ENCODE data around the gene PTPRC.

The PTPRC gene

GRCh38 chr1:198606020-198606438, 32.8 kb upstream of the PTPRC start:
- 100% methylated on average over 3 of the region's 3 CpGs for WGBS (ENCODE audit: insufficient coverage)
- ChIA-PET CTCF (interaction anchor here (0.7 to 5.8 kb wide), 7 partner anchors 9 to 141 kb away, joined by 3 to 34 read pairs (median 3); no protein-coding TSS in a partner anchor), POLR2A (interaction anchor here (0.6 kb wide), 1 partner anchor 11 kb away, joined by 3 read pairs; no protein-coding TSS in a partner anchor)
- H3K4me1 ChIP-seq (ENCODE audit: control extremely low read depth in 1 of 4, control insufficient read depth in 4 of 4, insufficient read depth in 4 of 4, low read length in 3 of 4) = peaks cover 19 to 56% (median 38%) of the 10 kb centered on the region in 4 experiments
- H3K36me3 ChIP-seq (ENCODE audit: control insufficient read depth in 4 of 4, insufficient read depth in 4 of 4, low read length in 3 of 4) = no peaks in the 10 kb centered on the region
- H3K9me3 ChIP-seq (ENCODE audit: control extremely low read depth in 1 of 5, control insufficient read depth in 4 of 5, insufficient read depth in 2 of 5, low read depth in 1 of 5, low read length in 4 of 5) = no peaks in the 10 kb centered on the region
- H3K27me3 ChIP-seq (replicated peaks in 2 of 5; ENCODE audit: control insufficient read depth in 4 of 5, insufficient read depth in 5 of 5, low read length in 4 of 5) = no peaks in the 10 kb centered on the region
- DNase-seq = no peak
- peak overlapping the region in 3 of 7 experiments; percentile 12 to 31 (median 16) for H3K4me3 ChIP-seq (ENCODE audit: control insufficient read depth in 1 of 7, extremely low read depth in 1 of 7, insufficient read depth in 4 of 7, low read depth in 2 of 7, low read length in 6 of 7)
- peak overlapping the region in 1 of 2 experiments; percentile 59 for H3K27ac ChIP-seq (ENCODE audit: insufficient read depth in 1 of 2, low read depth in 1 of 2, low read length in 2 of 2, poor library complexity in 1 of 2, severe bottlenecking in 2 of 2)

DNA sequence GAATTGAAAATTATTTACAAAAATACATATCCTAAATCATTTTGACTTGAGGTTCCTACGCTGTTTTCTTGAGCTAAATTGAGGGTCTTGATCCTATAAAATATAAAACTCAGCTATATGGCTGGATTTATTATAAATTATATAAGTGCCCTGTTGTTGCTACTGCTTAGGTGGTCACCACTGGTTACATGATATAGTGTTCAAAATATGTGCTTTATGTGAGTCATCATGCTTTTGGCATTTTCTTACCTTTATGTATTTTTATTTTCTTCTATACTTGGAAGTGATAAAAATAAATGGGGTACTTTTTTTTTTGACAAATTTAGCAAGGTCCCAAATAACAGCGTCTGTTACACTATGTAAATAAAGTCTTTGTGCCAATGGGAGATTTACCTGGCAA, 31.1 kb upstream of the PTPRC start:
- ChIA-PET CTCF (interaction anchor here (5.8 kb wide), 1 partner anchor 13 kb away, joined by 34 read pairs; no protein-coding TSS in a partner anchor), POLR2A (interaction anchor here (0.9 kb wide), 1 partner anchor 15 kb away, joined by 3 read pairs; no protein-coding TSS in a partner anchor)
- Histone ChIP-seq H3K9me3 (ENCODE audit: control extremely low read depth in 1 of 5, control insufficient read depth in 4 of 5, insufficient read depth in 2 of 5, low read depth in 1 of 5, low read length in 4 of 5) (no peaks in the 10 kb centered on the region), H3K27me3 (replicated peaks in 2 of 5; ENCODE audit: control insufficient read depth in 4 of 5, insufficient read depth in 5 of 5, low read length in 4 of 5) (no peaks in the 10 kb centered on the region), H3K4me1 (ENCODE audit: control extremely low read depth in 1 of 4, control insufficient read depth in 4 of 4, insufficient read depth in 4 of 4, low read length in 3 of 4) (peaks cover 13 to 58% (median 35%) of the 10 kb centered on the region in 4 experiments), H3K27ac (ENCODE audit: insufficient read depth in 1 of 2, low read depth in 1 of 2, low read length in 2 of 2, poor library complexity in 1 of 2, severe bottlenecking in 2 of 2) (no peak overlapping the region), H3K36me3 (ENCODE audit: control insufficient read depth in 4 of 4, insufficient read depth in 4 of 4, low read length in 3 of 4) (no peaks in the 10 kb centered on the region), H3K4me3 (ENCODE audit: control insufficient read depth in 1 of 7, extremely low read depth in 1 of 7, insufficient read depth in 4 of 7, low read depth in 2 of 7, low read length in 6 of 7) (no peak overlapping the region)
- WGBS (ENCODE audit: insufficient coverage) = no CpG with 5 or more reads among the region's 2 CpGs
- no peak for DNase-seq

GRCh38 chr1:198610362-198610761, 28.5 kb upstream of the PTPRC start:
- no peaks in the 10 kb centered on the region for H3K27me3 ChIP-seq (replicated peaks in 2 of 5; ENCODE audit: control insufficient read depth in 4 of 5, insufficient read depth in 5 of 5, low read length in 4 of 5)
- H3K4me1 ChIP-seq (ENCODE audit: control extremely low read depth in 1 of 4, control insufficient read depth in 4 of 4, insufficient read depth in 4 of 4, low read length in 3 of 4) = peaks cover 5 to 44% (median 28%) of the 10 kb centered on the region in 4 experiments
- H3K27ac ChIP-seq (ENCODE audit: insufficient read depth in 1 of 2, low read depth in 1 of 2, low read length in 2 of 2, poor library complexity in 1 of 2, severe bottlenecking in 2 of 2) = peak overlapping the region in 1 of 2 experiments; percentile 39
- no peaks in the 10 kb centered on the region for H3K36me3 ChIP-seq (ENCODE audit: control insufficient read depth in 4 of 4, insufficient read depth in 4 of 4, low read length in 3 of 4)
- no peak for DNase-seq
- WGBS (ENCODE audit: insufficient coverage) = 20% methylated on average over 1 of the region's 1 CpG
- ChIA-PET POLR2A (interaction anchor here (0.5 to 0.6 kb wide), 2 partner anchors 48 to 192 kb away, joined by 3 to 4 read pairs; no protein-coding TSS in a partner anchor), CTCF (interaction anchor here (0.9 to 5.8 kb wide), 3 partner anchors 11 to 57 kb away, joined by 3 to 34 read pairs (median 3); no protein-coding TSS in a partner anchor)
- H3K4me3 ChIP-seq (ENCODE audit: control insufficient read depth in 1 of 7, extremely low read depth in 1 of 7, insufficient read depth in 4 of 7, low read depth in 2 of 7, low read length in 6 of 7) = no peak overlapping the region
- no peaks in the 10 kb centered on the region for H3K9me3 ChIP-seq (ENCODE audit: control extremely low read depth in 1 of 5, control insufficient read depth in 4 of 5, insufficient read depth in 2 of 5, low read depth in 1 of 5, low read length in 4 of 5)

- Histone ChIP-seq H3K36me3 (ENCODE audit: control insufficient read depth in 4 of 4, insufficient read depth in 4 of 4, low read length in 3 of 4) (no peaks in the 10 kb centered on the region), H3K27ac (ENCODE audit: insufficient read depth in 1 of 2, low read depth in 1 of 2, low read length in 2 of 2, poor library complexity in 1 of 2, severe bottlenecking in 2 of 2) (no peak overlapping the region), H3K27me3 (replicated peaks in 2 of 5; ENCODE audit: control insufficient read depth in 4 of 5, insufficient read depth in 5 of 5, low read length in 4 of 5) (no peaks in the 10 kb centered on the region), H3K4me3 (ENCODE audit: control insufficient read depth in 1 of 7, extremely low read depth in 1 of 7, insufficient read depth in 4 of 7, low read depth in 2 of 7, low read length in 6 of 7) (no peak overlapping the region), H3K9me3 (ENCODE audit: control extremely low read depth in 1 of 5, control insufficient read depth in 4 of 5, insufficient read depth in 2 of 5, low read depth in 1 of 5, low read length in 4 of 5) (no peaks in the 10 kb centered on the region), H3K4me1 (ENCODE audit: control extremely low read depth in 1 of 4, control insufficient read depth in 4 of 4, insufficient read depth in 4 of 4, low read length in 3 of 4) (peaks cover 5 to 36% (median 21%) of the 10 kb centered on the region in 4 experiments)
- ChIA-PET CTCF (interaction anchor here (0.8 to 5.8 kb wide), 4 partner anchors 10 to 66 kb away, joined by 3 to 34 read pairs (median 3); no protein-coding TSS in a partner anchor), POLR2A (no interaction called here)
- DNase-seq = no peak
- 96% methylated on average over 4 of the region's 5 CpGs for WGBS (ENCODE audit: insufficient coverage)
Observed at GRCh38 chr1:198611219-198611618, 27.6 kb upstream of the PTPRC start.

DNA sequence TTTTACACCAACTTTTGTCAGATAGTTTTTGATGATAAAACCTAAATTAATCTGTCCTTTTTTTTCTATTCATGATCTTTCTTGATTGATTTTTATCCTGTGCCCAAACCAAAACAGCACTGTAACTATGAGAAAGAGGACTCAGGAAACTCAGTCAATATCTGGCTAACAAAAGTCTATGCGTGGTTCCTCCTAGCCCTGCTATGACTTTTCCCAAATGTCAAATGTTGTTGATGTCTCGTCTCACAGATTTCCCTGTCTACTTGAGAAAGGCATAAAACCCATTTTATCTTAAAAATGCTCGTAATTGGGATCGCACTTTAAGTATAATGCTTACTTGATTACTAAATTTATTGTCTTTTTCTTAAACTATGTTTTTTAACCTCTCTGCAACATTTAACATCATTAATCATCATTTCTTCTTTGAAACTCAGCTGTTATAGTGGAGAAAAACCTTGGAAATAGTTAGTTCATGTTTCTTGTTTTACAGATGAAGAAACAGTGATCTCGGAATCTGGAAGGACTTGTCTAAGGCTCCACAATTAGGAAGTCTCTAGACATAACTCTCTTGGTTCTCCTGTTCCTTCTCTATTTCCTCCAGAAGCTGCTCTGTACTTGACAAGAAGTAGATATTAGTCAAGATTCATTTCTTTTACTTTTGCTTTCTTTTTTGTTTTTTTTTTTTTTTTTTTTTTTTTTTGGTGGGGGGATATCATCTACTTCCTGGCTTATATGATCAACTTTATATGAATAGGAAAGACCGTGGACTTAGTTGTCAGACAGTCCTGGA, 26.2 kb upstream of the PTPRC start:
- no peaks in the 10 kb centered on the region for H3K36me3 ChIP-seq (ENCODE audit: control insufficient read depth in 4 of 4, insufficient read depth in 4 of 4, low read length in 3 of 4)
- H3K27me3 ChIP-seq (replicated peaks in 2 of 5; ENCODE audit: control insufficient read depth in 4 of 5, insufficient read depth in 5 of 5, low read length in 4 of 5) = no peaks in the 10 kb centered on the region
- H3K4me3 ChIP-seq (ENCODE audit: control insufficient read depth in 1 of 7, extremely low read depth in 1 of 7, insufficient read depth in 4 of 7, low read depth in 2 of 7, low read length in 6 of 7) = peak overlapping the region in 3 of 7 experiments; percentile 20 to 61 (median 40)
- POLR2A ChIA-PET = no interaction called here
- peak overlapping the region; percentile 5 to 16 for H3K27ac ChIP-seq (ENCODE audit: insufficient read depth in 1 of 2, low read depth in 1 of 2, low read length in 2 of 2, poor library complexity in 1 of 2, severe bottlenecking in 2 of 2)
- H3K4me1 ChIP-seq (ENCODE audit: control extremely low read depth in 1 of 4, control insufficient read depth in 4 of 4, insufficient read depth in 4 of 4, low read length in 3 of 4) = peaks cover 5 to 32% (median 19%) of the 10 kb centered on the region in 4 experiments
- CTCF ChIA-PET = interaction anchor here (0.7 to 1.4 kb wide), 2 partner anchors 9 to 10 kb away, joined by 3 to 4 read pairs; no protein-coding TSS in a partner anchor
- WGBS (ENCODE audit: insufficient coverage) = 19% methylated on average over 2 of the region's 6 CpGs
- H3K9me3 ChIP-seq (ENCODE audit: control extremely low read depth in 1 of 5, control insufficient read depth in 4 of 5, insufficient read depth in 2 of 5, low read depth in 1 of 5, low read length in 4 of 5) = no peaks in the 10 kb centered on the region
- DNase-seq = peak; percentile 45 to 81 (median 69)

DNA sequence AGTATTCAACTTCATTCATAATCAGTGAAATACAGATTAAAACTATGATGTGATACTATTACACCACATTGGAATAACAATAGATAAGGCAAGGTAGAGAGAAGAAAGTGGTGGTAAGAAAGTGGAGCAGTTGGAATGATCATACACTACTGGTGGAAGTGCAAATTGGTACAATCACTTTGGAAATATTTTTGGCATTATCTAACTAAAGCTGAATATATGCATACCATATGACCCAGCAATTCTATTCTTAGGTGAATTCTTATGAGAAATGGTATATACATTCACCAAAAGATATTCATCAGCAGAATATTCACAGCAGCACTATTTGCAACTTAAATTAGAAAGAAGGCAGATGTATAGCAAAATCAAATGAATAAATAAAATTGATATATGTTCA, 21.4 kb upstream of the PTPRC start:
- POLR2A ChIA-PET = interaction anchor here (0.7 kb wide), 1 partner anchor 896 kb away, joined by 3 read pairs; no protein-coding TSS in a partner anchor
- no peaks in the 10 kb centered on the region for H3K27me3 ChIP-seq (replicated peaks in 2 of 5; ENCODE audit: control insufficient read depth in 4 of 5, insufficient read depth in 5 of 5, low read length in 4 of 5)
- no peak overlapping the region for H3K4me3 ChIP-seq (ENCODE audit: control insufficient read depth in 1 of 7, extremely low read depth in 1 of 7, insufficient read depth in 4 of 7, low read depth in 2 of 7, low read length in 6 of 7)
- peaks cover 32 to 36% (median 35%) of the 10 kb centered on the region in 4 experiments for H3K4me1 ChIP-seq (ENCODE audit: control extremely low read depth in 1 of 4, control insufficient read depth in 4 of 4, insufficient read depth in 4 of 4, low read length in 3 of 4)
- no peaks in the 10 kb centered on the region for H3K36me3 ChIP-seq (ENCODE audit: control insufficient read depth in 4 of 4, insufficient read depth in 4 of 4, low read length in 3 of 4)
- DNase-seq = no peak
- CTCF ChIA-PET = no interaction called here
- H3K27ac ChIP-seq (ENCODE audit: insufficient read depth in 1 of 2, low read depth in 1 of 2, low read length in 2 of 2, poor library complexity in 1 of 2, severe bottlenecking in 2 of 2) = no peak overlapping the region
- H3K9me3 ChIP-seq (ENCODE audit: control extremely low read depth in 1 of 5, control insufficient read depth in 4 of 5, insufficient read depth in 2 of 5, low read depth in 1 of 5, low read length in 4 of 5) = no peaks in the 10 kb centered on the region

Measured in common myeloid progenitor, CD34-positive (primary cell).